H9 (cell line): ENCODE measurements around the gene POLR2L. TPM values are rescaled to one million over a fixed set of nuclear protein-coding genes. Genes with fewer than 3 reads are reported as not detected.
A peak's percentile ranks its signal among the peaks of the same experiment; 100 is the strongest.

Source experiments
- DNase-seq: peaks from one replicate; pipeline ENCODE4 v3.0.0-alpha.2; 2017
- H2AFZ ChIP-seq: one replicate; pipeline ENCODE4 v1.6.1; 2013; ENCODE audit warnings: mild to moderate bottlenecking, low read length, control low read depth, moderate library complexity
- H2AK5ac ChIP-seq: 2 replicates; pipeline ENCODE4 v1.6.1; 2013; ENCODE audit warnings: low read length, control low read depth, mixed read lengths; ENCODE audit not compliant: insufficient read length
- H2BK120ac ChIP-seq: one replicate; pipeline ENCODE4 v1.6.1; 2013; ENCODE audit warnings: low read depth, mild to moderate bottlenecking, low read length, control low read depth, inconsistent platforms; ENCODE audit not compliant: poor library complexity, severe bottlenecking
- H2BK12ac ChIP-seq: 2 replicates; pipeline ENCODE4 v1.6.1; 2013; ENCODE audit warnings: low read length, control low read depth, mixed read lengths, low read depth; ENCODE audit not compliant: insufficient read length
- H2BK15ac ChIP-seq: 2 replicates; pipeline ENCODE4 v1.6.1; 2013; ENCODE audit warnings: low read depth, low read length, control low read depth
- H2BK20ac ChIP-seq: one replicate; pipeline ENCODE4 v1.6.1; 2013; ENCODE audit warnings: low read depth, mild to moderate bottlenecking, low read length, control low read depth, inconsistent platforms; ENCODE audit not compliant: poor library complexity, severe bottlenecking
- H2BK5ac ChIP-seq: 2 replicates; pipeline ENCODE4 v1.6.1; 2013; ENCODE audit warnings: low read length, control low read depth, mixed read lengths; ENCODE audit not compliant: insufficient read length
- H3K14ac ChIP-seq: 2 replicates; pipeline ENCODE4 v1.6.1; 2013; ENCODE audit warnings: low read length, control low read depth; ENCODE audit not compliant: insufficient read depth
- H3K18ac ChIP-seq: 2 replicates; pipeline ENCODE4 v1.6.1; 2013; ENCODE audit warnings: low read depth, mild to moderate bottlenecking, mixed read lengths, low read length, control low read depth; ENCODE audit not compliant: insufficient read length
- H3K23ac ChIP-seq: 2 replicates; pipeline ENCODE4 v1.6.1; 2013; ENCODE audit warnings: low read length, control low read depth, mixed read lengths, low read depth; ENCODE audit not compliant: insufficient read length
- H3K23me2 ChIP-seq: 2 replicates; pipeline ENCODE4 v1.6.1; 2013; ENCODE audit warnings: low read depth, mild to moderate bottlenecking, mixed read lengths, low read length, control low read depth; ENCODE audit not compliant: insufficient read length, poor library complexity, severe bottlenecking
- H3K27ac ChIP-seq: 2 replicates; pipeline ENCODE4 v1.5.1; 2013; ENCODE audit warnings: low read length, control low read depth, mixed read lengths, low read depth; ENCODE audit not compliant: insufficient read length
- H3K27me3 ChIP-seq: 2 replicates; pipeline ENCODE4 v1.6.1; 2013; ENCODE audit warnings: low read length, control low read depth, inconsistent platforms; ENCODE audit not compliant: insufficient read depth
- H3K4ac ChIP-seq: 2 replicates; pipeline ENCODE4 v1.6.1; 2013; ENCODE audit warnings: low read depth, mild to moderate bottlenecking, control low read depth, inconsistent platforms, low read length, moderate library complexity
- H3K4me1 ChIP-seq: 2 replicates; pipeline ENCODE4 v1.6.1; 2013; ENCODE audit warnings: low read length, control low read depth, inconsistent platforms; ENCODE audit not compliant: insufficient read depth
- H3K4me2 ChIP-seq: 2 replicates; pipeline ENCODE4 v1.6.1; 2013; ENCODE audit warnings: low read length, control low read depth, mixed read lengths; ENCODE audit not compliant: insufficient read length, insufficient read depth
- H3K56ac ChIP-seq: 2 replicates; pipeline ENCODE4 v1.6.1; 2013; ENCODE audit warnings: low read depth, mild to moderate bottlenecking, mixed read lengths, low read length, control low read depth; ENCODE audit not compliant: insufficient read length
- H3K79me1 ChIP-seq: 2 replicates; pipeline ENCODE4 v1.6.1; 2013; ENCODE audit warnings: low read depth, mild to moderate bottlenecking, moderate library complexity, low read length, control low read depth, inconsistent platforms; ENCODE audit not compliant: insufficient read depth, poor library complexity, severe bottlenecking
- H3K79me2 ChIP-seq: 2 replicates; pipeline ENCODE4 v1.6.1; 2013; ENCODE audit warnings: low read length, control low read depth, inconsistent platforms; ENCODE audit not compliant: insufficient read depth
- H3K9ac ChIP-seq: 2 replicates; pipeline ENCODE4 v1.6.1; 2013; ENCODE audit warnings: low read length, control low read depth, mixed read lengths; ENCODE audit not compliant: insufficient read length; ENCODE audit errors: extremely low read depth
- H3K9me3 ChIP-seq: one replicate; pipeline ENCODE4 v1.6.1; 2013; ENCODE audit warnings: low read depth, low read length, inconsistent platforms; ENCODE audit not compliant: control insufficient read depth
- H3T11ph ChIP-seq: one replicate; pipeline ENCODE4 v1.6.1; 2013; ENCODE audit warnings: mild to moderate bottlenecking, low read length, control low read depth, inconsistent platforms
- H4K20me1 ChIP-seq: one replicate; pipeline ENCODE4 v1.6.1; 2013; ENCODE audit not compliant: control insufficient read depth, insufficient read length, insufficient read depth
- H4K5ac ChIP-seq: 2 replicates; pipeline ENCODE4 v1.6.1; 2013; ENCODE audit warnings: low read depth, mild to moderate bottlenecking, mixed read lengths, low read length, control low read depth; ENCODE audit not compliant: insufficient read length
- H4K8ac ChIP-seq: replicated peaks from 2 replicates; pipeline ENCODE4 v1.6.1; 2013; ENCODE audit warnings: low read length, control low read depth, mixed read lengths, low read depth; ENCODE audit not compliant: insufficient read length
- H4K91ac ChIP-seq: 2 replicates; pipeline ENCODE4 v1.6.1; 2013; ENCODE audit warnings: low read depth, mild to moderate bottlenecking, moderate library complexity, mixed read lengths, low read length, control low read depth; ENCODE audit not compliant: insufficient read length
- H3K27ac Mint-ChIP-seq, 3 experiments: 2 replicates in 2 of 3; 3 replicates in 1 of 3; pipeline ENCODE4 v1.8.0; 2020 to 2021; ENCODE audit warnings: mixed read lengths in 3 of 3, mild to moderate bottlenecking in 1 of 3, moderate library complexity in 1 of 3
- H3K27me3 Mint-ChIP-seq: 2 replicates; pipeline ENCODE4 v1.8.0; 2021; ENCODE audit warnings: low read depth, mild to moderate bottlenecking, moderate library complexity, mixed read lengths
- H3K36me3 Mint-ChIP-seq, 3 experiments: 2 replicates in 2 of 3; 3 replicates in 1 of 3; pipeline ENCODE4 v1.8.0; 2020 to 2021; ENCODE audit warnings: low read depth in 3 of 3, mixed read lengths in 3 of 3; ENCODE audit not compliant: insufficient read depth in 1 of 3
- H3K4me1 Mint-ChIP-seq, 2 experiments: 2 replicates each; pipeline ENCODE4 v1.8.0; 2020; ENCODE audit warnings: mixed read lengths in 2 of 2
- H3K4me3 Mint-ChIP-seq, 2 experiments: 2 replicates in 1 of 2; 3 replicates in 1 of 2; pipeline ENCODE4 v1.8.0; 2020 to 2021; ENCODE audit warnings: mild to moderate bottlenecking in 2 of 2, mixed read lengths in 2 of 2, moderate library complexity in 1 of 2
- H3K9me3 Mint-ChIP-seq, 2 experiments: 2 replicates in 1 of 2; 3 replicates in 1 of 2; pipeline ENCODE4 v1.8.0; 2020; ENCODE audit warnings: mild to moderate bottlenecking in 2 of 2, mixed read lengths in 2 of 2, moderate library complexity in 1 of 2
- CTCF ChIP-seq: fragments of 200-600 bp; sonication (generic); conservative IDR thresholded peaks from 3 replicates; pipeline ENCODE4 v1.8.0; 2021; ENCODE audit warnings: antibody characterized with exemption, mild to moderate bottlenecking
- WGBS: extraction: QIAGEN DNeasy Blood & Tissue Kit; methylation state at CpG from one replicate; pipeline ENCODE4 v1.1.7; 2013; ENCODE audit warnings: missing lambda C conversion rate, low lambda C conversion rate, mixed read lengths; ENCODE audit not compliant: insufficient read length; ENCODE audit errors: extremely low coverage; 5-methylcytosine and 5-hydroxymethylcytosine counted together
- total RNA-seq: library from RNA; stranded (reverse); gene quantifications from 2 replicates; pipeline ENCODE4 v1.2.1, GENCODE V29; 2021

The POLR2L gene
- total RNA-seq, 1 experiment from 2014 or later, result 135 TPM

DNA sequence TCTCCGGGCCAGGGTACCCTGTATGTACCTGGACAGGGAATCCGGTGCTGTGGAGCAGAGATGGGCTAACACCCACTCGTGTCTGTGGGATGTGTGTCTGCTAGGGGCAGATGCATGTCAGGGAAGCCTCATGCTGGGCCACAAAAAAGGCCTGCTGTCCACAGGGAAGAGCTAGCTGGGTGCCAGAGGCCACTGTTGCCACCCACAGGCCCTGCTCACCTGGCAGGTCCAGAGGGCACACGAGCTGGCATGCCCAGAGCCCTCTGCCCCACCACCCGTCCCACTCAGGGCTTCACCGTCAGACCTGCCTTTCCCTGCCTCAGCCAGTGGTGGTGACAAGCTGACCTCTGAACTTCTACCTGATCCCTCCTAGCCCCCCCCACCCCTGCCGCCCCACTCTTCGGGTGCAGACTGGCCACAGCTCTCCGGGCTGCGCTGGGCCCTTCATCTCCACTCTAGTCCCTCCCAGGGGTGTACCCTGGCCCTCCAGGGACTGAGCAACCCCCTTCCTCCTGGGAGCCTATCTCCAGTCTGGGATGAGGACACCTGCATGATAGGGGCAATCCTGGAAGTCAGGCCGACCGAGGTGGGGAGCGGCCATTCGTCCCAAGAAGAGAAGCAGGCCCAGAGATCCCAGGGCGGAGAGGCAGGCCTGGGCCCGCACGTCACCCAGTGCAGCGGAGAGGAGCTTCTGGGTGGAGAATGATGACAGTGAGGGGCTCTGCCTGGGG, 45.6 kb downstream of the POLR2L start:
- Histone ChIP-seq H3K23me2 (peaks cover 9% of the 10 kb centered on the region), H2BK120ac (no peak overlapping the region), H3T11ph (no peak overlapping the region), H3K79me1 (no peaks in the 10 kb centered on the region), H3K56ac (no peak overlapping the region), H3K4ac (no peak overlapping the region), H2AK5ac (no peak overlapping the region), H4K91ac (no peak overlapping the region), H3K9ac (peak overlapping the region; percentile 10), H3K4me1 (no peaks in the 10 kb centered on the region; the same call in 1 of the 2 replicates), H2AFZ (no peak overlapping the region), H2BK15ac (no peak overlapping the region), H2BK20ac (no peak overlapping the region), H3K14ac (peak overlapping the region; percentile 16), H2BK12ac (no peak overlapping the region), H3K4me2 (peak overlapping the region; percentile 72), H3K23ac (no peak overlapping the region), H3K27ac (no peak overlapping the region), H4K8ac (no peak overlapping the region), H3K79me2 (no peaks in the 10 kb centered on the region), H3K9me3 (no peaks in the 10 kb centered on the region), H3K18ac (no peak overlapping the region), H4K5ac (no peak overlapping the region), H4K20me1 (peaks cover 2% of the 10 kb centered on the region), H2BK5ac (no peak overlapping the region), H3K27me3 (no peaks in the 10 kb centered on the region)
- 0 out of 7 replicates have a peak overlapping the region, but pooled peaks of 1 of the 3 experiments have one; percentile 51 for H3K27ac Mint-ChIP-seq
- H3K4me1 Mint-ChIP-seq, result peaks cover 8 to 18% of the 10 kb centered on the region in 2 experiments
- H3K27me3 Mint-ChIP-seq, result no peaks in the 10 kb centered on the region
- TF ChIP-seq CTCF, result no peak
- H3K4me3 Mint-ChIP-seq, result peak overlapping the region; percentile 75 to 87
- no peaks in the 10 kb centered on the region for H3K9me3 Mint-ChIP-seq
- WGBS, result no CpG with 5 or more reads among the region's 18 CpGs
- no peak for DNase-seq
- peaks cover 0 to 18% (median 11%) of the 10 kb centered on the region in 3 experiments; a peak in 4 of 7 replicates for H3K36me3 Mint-ChIP-seq
